Measurements from ENCODE around the gene TBC1D2. TPM values are rescaled to one million over a fixed set of nuclear protein-coding genes. Genes with fewer than 3 reads are reported as not detected.

The TBC1D2 gene
- total RNA-seq, 2 experiments from 2014 or later = 3.1 to 5.5 TPM

- H3K27ac ChIP-seq (ENCODE audit: low read depth, low read length, poor library complexity, severe bottlenecking) = no peak overlapping the region
- intact Hi-C loops (cut with micrococcal nuclease; ENCODE audit: unreplicated experiment) = no loop called here
- BruUV-seq (replicated peaks) = no TSS peak
- H3K4me1 ChIP-seq (ENCODE audit: insufficient read depth, low read length, poor library complexity, severe bottlenecking) = peaks cover 13% of the 10 kb centered on the region
- DNase-seq (ENCODE audit: low spot score) = peak; percentile 19
- H3K9me2 ChIP-seq (ENCODE audit: insufficient read depth, low read length) = no peaks in the 10 kb centered on the region
- CTCF ChIA-PET (ENCODE audit: unreplicated experiment) = interaction anchor here (0.6 kb wide), 1 partner anchor 10 kb away, joined by 4 read pairs; no protein-coding TSS in a partner anchor
- H3K4me2 ChIP-seq (ENCODE audit: low read length) = peak overlapping the region; percentile 36
- no peak for TF ChIP-seq EZH2phosphoT487 (IDR thresholded peaks at IDR 0.05; ENCODE audit: borderline replicate concordance, low read depth, low read length)
- TF ChIP-seq CTCF (conservative IDR thresholded peaks at IDR 0.05; ENCODE audit: low read length) = no peak
- POLR2A ChIA-PET = interaction anchor here (0.6 to 1.5 kb wide), 4 partner anchors 11 to 331 kb away, joined by 3 to 5 read pairs (median 4); partner anchors contain the start of gene TBC1D2
- no peak overlapping the region for H3K4me3 ChIP-seq (ENCODE audit: low read depth, low read length, poor library complexity, severe bottlenecking)
- 0 out of 2 replicates have a peak overlapping the region, but pooled peaks have one; percentile 33 for H2AFZ ChIP-seq (ENCODE audit: low read length)
- H3K9me3 ChIP-seq (ENCODE audit: low read length) = no peaks in the 10 kb centered on the region
- H3K79me2 ChIP-seq (ENCODE audit: insufficient read depth, low read depth, low read length) = no peaks in the 10 kb centered on the region
- no peaks in the 10 kb centered on the region for H3K36me3 ChIP-seq (ENCODE audit: insufficient read depth, low read length)
- H4K20me1 ChIP-seq (ENCODE audit: insufficient read depth, low read length) = no peaks in the 10 kb centered on the region
Observed at GRCh38 chr9:98231770-98232478, 23.5 kb downstream of the TBC1D2 start.

DNA sequence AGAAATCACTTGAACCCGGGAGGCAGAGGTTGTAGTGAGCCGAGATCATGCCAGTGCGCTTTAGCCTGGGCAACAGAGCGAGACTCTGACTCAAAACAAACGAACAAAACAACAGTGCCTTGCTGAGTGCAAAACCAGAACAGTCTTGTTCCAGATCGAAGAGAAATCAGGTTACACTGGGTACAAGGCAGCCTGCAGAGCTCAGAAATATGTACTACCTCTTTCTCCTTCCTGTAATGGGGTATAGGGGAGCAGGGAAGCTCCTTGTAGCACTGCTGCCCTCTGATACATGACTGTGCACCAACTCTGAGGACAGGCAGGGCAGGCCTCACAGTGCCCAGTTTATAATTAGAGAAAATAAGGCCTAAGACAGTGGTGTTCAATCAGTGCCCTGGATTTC, 24.7 kb downstream of the TBC1D2 start:
- H3K9me2 ChIP-seq (ENCODE audit: insufficient read depth, low read length) = no peaks in the 10 kb centered on the region
- no peak overlapping the region for H3K4me2 ChIP-seq (ENCODE audit: low read length)
- no peak overlapping the region for H3K4me3 ChIP-seq (ENCODE audit: low read depth, low read length, poor library complexity, severe bottlenecking)
- no peak for DNase-seq (ENCODE audit: low spot score)
- TF ChIP-seq CTCF (conservative IDR thresholded peaks at IDR 0.05; ENCODE audit: low read length) = no peak
- TF ChIP-seq EZH2phosphoT487 (IDR thresholded peaks at IDR 0.05; ENCODE audit: borderline replicate concordance, low read depth, low read length) = no peak
- H3K79me2 ChIP-seq (ENCODE audit: insufficient read depth, low read depth, low read length) = no peaks in the 10 kb centered on the region
- CTCF ChIA-PET (ENCODE audit: unreplicated experiment) = no interaction called here
- H2AFZ ChIP-seq (ENCODE audit: low read length) = no peak overlapping the region
- no TSS peak for BruUV-seq (replicated peaks)
- H3K27ac ChIP-seq (ENCODE audit: low read depth, low read length, poor library complexity, severe bottlenecking) = no peak overlapping the region
- peaks cover 13% of the 10 kb centered on the region for H3K4me1 ChIP-seq (ENCODE audit: insufficient read depth, low read length, poor library complexity, severe bottlenecking)
- no peaks in the 10 kb centered on the region for H3K9me3 ChIP-seq (ENCODE audit: low read length)
- POLR2A ChIA-PET = interaction anchor here (0.6 to 1.0 kb wide), 2 partner anchors 9 to 330 kb away, joined by 3 to 5 read pairs; no protein-coding TSS in a partner anchor
- H3K36me3 ChIP-seq (ENCODE audit: insufficient read depth, low read length) = no peaks in the 10 kb centered on the region
- H4K20me1 ChIP-seq (ENCODE audit: insufficient read depth, low read length) = no peaks in the 10 kb centered on the region
- intact Hi-C loops (cut with micrococcal nuclease; ENCODE audit: unreplicated experiment) = no loop called here

DNA sequence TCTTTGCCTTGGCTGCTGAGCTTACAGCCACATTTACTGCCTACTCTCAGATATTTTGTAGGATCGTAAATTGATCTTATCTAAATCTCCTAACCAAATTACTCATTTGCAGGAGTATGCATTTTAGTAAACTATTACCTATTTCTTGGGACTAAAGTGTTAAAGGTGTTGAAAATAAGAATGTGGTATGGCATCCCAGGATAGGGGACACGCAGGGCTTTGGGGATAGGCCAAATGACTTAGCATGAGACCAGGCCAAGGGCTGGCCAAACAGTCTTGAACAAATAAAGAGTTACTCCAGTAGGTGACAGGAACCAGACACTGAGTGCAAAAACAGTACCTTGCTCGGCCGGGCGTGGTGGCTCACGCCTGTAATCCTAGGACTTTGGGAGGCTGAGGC, 25.1 kb downstream of the TBC1D2 start:
- no TSS peak for BruUV-seq (replicated peaks)
- Histone ChIP-seq H3K27ac (ENCODE audit: low read depth, low read length, poor library complexity, severe bottlenecking) (no peak overlapping the region), H2AFZ (ENCODE audit: low read length) (no peak overlapping the region), H3K9me2 (ENCODE audit: insufficient read depth, low read length) (no peaks in the 10 kb centered on the region), H4K20me1 (ENCODE audit: insufficient read depth, low read length) (no peaks in the 10 kb centered on the region), H3K36me3 (ENCODE audit: insufficient read depth, low read length) (no peaks in the 10 kb centered on the region), H3K9me3 (ENCODE audit: low read length) (no peaks in the 10 kb centered on the region), H3K4me1 (ENCODE audit: insufficient read depth, low read length, poor library complexity, severe bottlenecking) (peaks cover 13% of the 10 kb centered on the region), H3K4me2 (ENCODE audit: low read length) (no peak overlapping the region), H3K4me3 (ENCODE audit: low read depth, low read length, poor library complexity, severe bottlenecking) (no peak overlapping the region), H3K79me2 (ENCODE audit: insufficient read depth, low read depth, low read length) (no peaks in the 10 kb centered on the region)
- ChIA-PET CTCF (ENCODE audit: unreplicated experiment) (no interaction called here), POLR2A (interaction anchor here (1.0 kb wide), 1 partner anchor 8 kb away, joined by 3 read pairs; no protein-coding TSS in a partner anchor)
- TF ChIP-seq EZH2phosphoT487 (IDR thresholded peaks at IDR 0.05; ENCODE audit: borderline replicate concordance, low read depth, low read length) (no peak), CTCF (conservative IDR thresholded peaks at IDR 0.05; ENCODE audit: low read length) (no peak)
- DNase-seq (ENCODE audit: low spot score) = no peak
- intact Hi-C loops (cut with micrococcal nuclease; ENCODE audit: unreplicated experiment) = no loop called here
